Measurements from ENCODE around the gene IGFBP2.

Gene IGFBP2

GRCh38 chr2:216637472-216637871, 4.3 kb downstream of the IGFBP2 start:
- DNase-seq (ENCODE audit: low read depth): no peak

GRCh38 chr2:216643986-216644659, 10.9 kb downstream of the IGFBP2 start:
- DNase-seq (ENCODE audit: low read depth): peak; percentile 44

DNA sequence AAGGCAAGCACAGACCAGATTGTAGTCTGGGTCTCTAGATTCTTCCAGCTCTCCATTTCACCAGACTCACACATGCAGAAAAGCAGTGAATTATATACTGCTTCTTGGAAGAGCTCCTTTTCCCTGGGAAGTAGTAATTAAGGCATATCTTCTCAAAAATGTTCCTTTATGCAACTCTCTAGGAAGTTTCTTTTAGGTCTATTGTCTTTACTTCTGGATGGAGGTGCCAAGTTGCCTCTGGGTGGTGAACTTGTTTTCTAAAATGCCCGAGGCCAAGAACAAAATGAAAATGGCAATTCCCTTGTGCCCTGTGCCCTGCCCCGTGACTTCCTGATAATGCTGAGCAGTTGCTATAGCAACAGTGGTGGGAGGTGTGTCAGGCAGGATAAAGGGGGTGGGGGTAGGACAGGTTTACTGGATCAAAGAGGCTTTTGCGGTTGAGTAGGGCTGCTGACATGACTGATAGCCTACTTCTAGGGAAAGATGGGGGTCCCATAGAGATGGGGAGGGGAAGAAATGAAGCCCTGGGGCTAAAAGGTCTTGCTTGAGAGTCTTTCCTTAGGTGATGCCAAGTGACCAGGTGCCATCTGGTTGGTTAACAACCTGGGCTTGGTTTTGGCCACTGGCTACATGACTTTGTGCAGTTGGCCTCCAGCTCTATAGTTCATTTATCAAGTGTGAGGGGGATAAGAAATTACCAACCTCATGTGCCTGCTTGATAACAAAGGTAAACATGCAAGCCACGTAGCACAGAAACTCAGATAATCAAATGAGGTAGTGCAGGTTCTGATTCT, 11.8 kb downstream of the IGFBP2 start:
- no peak for DNase-seq (ENCODE audit: low read depth)

- DNase-seq (ENCODE audit: low read depth): no peak
These were observed 12.4 kb downstream of the IGFBP2 start for GRCh38 chr2:216645636-216645950.

GRCh38 chr2:216646116-216646515, 12.9 kb downstream of the IGFBP2 start:
- DNase-seq (ENCODE audit: low read depth): no peak

GRCh38 chr2:216648105-216648504, 14.9 kb downstream of the IGFBP2 start:
- DNase-seq (ENCODE audit: low read depth): no peak

DNA sequence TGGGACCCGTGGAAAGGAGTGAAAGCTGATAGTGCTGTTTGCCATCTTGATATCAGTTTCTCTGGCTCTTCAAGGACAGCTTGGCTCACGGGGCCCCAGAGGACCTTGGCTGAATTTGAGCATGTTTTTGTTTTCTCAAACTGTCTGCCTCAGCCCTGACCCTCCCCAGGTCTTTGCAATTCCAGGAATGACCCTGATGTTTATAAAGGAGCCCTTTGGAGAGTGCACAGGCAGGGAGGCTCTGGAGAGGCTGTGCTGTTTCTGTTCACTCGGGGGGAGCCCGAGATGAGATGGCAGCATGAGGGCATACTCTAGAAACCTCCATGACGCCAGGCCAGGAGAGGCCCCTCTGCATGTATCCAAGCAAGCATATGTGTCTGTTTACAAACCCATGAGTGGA, 16.4 kb downstream of the IGFBP2 start:
- DNase-seq (ENCODE audit: low read depth): no peak

DNA sequence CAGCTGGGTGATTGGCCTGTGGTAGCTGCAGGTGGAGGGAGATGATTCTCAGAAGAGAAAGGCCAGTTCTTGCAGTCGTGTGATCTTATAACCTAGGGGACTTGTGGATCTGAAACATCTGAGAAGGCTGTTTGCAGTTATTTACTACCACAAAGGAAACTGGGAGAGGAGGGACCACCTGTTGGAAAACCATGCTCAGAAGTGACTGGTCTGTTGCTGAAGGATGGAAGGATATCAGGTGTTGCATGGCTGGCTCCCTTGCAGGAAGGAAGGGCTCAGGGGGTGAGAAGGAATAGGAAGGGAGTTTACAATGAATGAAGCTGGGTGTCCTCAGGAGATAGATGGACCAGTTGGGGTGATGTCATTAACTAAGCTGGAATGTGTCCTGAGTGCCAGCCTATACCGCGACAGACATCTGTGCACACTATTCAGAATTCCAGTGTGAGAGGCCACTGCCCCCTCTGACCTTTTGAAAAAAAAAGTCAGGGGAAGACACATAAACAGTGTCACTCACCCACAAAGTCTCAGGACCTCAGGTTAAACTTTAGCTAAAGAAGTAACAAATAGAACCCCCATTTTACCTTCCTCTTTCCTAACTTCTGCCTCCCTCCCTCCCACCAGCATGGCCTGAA, 17.5 kb downstream of the IGFBP2 start:
- no peak for DNase-seq (ENCODE audit: low read depth)

DNA sequence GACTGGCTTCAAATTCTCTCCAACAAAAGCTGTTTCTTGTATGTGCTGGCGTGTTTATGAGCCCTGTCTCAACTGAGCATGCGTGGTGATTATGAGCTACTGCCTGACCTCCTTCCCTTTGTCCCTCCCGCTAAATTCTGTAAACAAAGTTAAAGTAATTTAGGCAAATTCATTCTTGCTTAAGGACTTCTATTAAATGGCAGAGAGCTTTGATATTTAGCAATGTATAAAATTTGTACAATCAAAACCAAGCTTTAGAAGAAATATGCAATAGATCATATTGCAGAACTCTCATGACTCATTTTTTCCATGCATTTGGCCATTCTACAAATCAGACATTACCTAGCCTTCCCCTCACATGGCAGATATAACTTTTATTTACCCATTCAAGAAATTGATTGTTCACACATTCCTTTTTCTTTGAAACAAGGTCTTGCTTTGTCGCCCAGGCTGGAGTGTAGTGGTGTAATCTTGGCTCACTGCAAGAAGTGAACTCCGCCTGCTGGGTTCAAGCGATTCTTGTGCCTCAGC, 18.2 kb downstream of the IGFBP2 start:
- peak; percentile 92 for DNase-seq (ENCODE audit: low read depth)

DNA sequence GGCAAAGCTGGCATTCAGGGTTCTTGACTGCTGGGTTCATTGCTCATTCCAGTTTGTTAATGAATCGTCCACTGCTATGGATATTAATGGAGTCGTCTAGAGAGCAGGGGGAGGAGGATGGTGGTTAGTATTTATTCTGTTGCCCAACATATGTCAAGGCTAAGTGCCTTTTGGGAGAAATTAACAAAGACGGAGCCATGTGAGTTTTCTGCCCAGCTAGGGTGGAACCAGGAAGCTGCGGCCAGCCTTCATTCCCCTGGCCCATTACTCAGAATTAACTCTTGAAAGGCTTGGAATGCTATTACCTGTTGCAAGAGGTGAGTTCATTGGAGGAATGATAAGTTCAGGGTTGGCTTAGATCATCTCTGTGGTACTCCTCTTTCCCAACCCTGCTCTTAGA, 19.3 kb downstream of the IGFBP2 start:
- no peak for DNase-seq (ENCODE audit: low read depth)

GRCh38 chr2:216653093-216653799, 20.0 kb downstream of the IGFBP2 start:
- no peak for DNase-seq (ENCODE audit: low read depth)

- peak; percentile 63 for DNase-seq (ENCODE audit: low read depth)
These were observed 20.7 kb downstream of the IGFBP2 start for GRCh38 chr2:216653931-216654365.

DNA sequence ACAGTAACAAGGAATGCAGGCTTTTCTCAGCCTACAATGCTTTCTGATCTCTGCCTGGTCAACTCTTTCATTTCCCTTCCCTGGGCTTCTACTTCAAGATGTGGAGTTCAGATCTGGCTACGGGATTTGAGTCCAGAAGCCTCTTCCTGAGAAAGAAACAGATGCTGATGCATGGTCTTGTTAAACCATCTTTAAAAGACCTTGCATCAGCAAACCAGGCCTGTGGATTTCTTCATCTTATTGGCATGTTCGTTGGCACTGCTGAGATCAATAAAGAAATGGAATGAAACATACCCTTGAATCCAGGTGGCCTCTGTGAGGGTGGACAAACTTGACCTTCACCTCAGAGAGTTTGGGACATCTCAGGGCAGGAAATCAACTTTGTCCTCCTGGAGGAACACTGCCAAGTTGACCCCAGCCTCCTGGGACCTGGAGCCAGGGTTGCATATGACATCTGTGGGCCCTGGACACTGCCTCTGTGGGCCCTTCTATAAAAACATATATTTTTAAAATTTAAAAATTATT, 21.4 kb downstream of the IGFBP2 start:
- no peak for DNase-seq (ENCODE audit: low read depth)

- DNase-seq (ENCODE audit: low read depth): no peak
These were observed 24.1 kb downstream of the IGFBP2 start for GRCh38 chr2:216657086-216657855.

GRCh38 chr2:216657980-216658379, 24.8 kb downstream of the IGFBP2 start:
- no peak for DNase-seq (ENCODE audit: low read depth)

GRCh38 chr2:216658757-216659156, 25.5 kb downstream of the IGFBP2 start:
- no peak for DNase-seq (ENCODE audit: low read depth)

- no peak for DNase-seq (ENCODE audit: low read depth)
These were observed 26.1 kb downstream of the IGFBP2 start for GRCh38 chr2:216659276-216659675.

DNA sequence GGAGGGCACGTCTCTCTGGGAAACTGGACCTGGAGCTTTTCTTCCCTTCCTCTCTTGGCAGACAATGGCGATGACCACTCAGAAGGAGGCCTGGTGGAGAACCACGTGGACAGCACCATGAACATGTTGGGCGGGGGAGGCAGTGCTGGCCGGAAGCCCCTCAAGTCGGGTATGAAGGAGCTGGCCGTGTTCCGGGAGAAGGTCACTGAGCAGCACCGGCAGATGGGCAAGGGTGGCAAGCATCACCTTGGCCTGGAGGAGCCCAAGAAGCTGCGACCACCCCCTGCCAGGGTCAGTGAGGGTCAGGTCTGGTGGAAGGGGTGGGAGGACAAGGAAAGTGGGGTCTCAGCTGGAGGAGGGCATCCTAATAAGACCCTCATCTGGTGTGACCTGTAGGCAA, 27.3 kb downstream of the IGFBP2 start:
- DNase-seq (ENCODE audit: low read depth): no peak

DNA sequence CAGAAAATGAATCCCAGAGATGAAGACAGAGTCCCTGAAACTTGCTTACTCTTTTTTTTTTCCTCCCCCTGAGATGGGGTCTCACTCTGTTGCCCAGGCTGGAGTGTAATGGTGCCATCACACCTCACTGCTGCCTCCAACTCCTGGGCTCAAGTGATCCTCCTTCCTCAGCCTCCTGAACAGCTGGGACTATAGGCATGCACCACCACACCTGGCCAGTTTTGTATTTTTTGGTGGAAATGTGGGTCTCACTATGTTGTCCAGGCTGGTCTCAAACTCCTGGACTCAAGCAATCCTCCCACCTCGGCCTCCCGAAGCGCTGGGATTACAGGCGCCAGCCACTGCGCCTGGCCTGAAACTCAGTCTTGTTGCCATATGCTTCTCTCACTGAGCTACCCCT, 27.8 kb downstream of the IGFBP2 start:
- no peak for DNase-seq (ENCODE audit: low read depth)

DNA sequence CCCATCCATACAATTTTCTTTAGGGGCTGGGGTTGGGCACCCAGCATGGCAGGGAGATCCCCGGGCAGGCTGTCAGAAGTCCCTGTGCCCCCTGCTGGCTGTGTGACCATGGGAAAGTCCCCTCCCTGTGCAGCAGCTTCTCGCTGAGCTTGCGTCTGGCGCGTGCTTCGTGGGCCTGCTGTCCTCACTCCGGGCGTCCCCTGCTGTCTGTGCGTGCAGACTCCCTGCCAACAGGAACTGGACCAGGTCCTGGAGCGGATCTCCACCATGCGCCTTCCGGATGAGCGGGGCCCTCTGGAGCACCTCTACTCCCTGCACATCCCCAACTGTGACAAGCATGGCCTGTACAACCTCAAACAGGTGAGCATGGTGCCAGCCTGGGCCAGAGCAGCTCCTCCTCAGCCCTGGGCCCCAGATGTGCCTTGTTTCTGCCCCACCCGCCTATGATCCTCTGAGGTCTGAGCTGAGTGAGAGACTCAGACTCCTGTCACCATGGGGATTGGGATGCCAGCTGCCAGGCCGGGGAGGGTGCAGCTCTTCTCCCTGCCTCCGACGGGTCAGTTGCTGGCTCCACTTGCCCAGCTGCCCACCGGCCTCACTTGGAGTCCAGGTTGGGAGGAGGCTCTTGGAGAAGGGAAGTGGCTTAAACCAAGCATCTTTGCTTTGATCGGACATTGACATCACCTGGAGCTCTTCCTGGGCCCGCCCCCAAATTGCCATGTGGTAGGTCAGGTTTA, 28.6 kb downstream of the IGFBP2 start:
- no peak for DNase-seq (ENCODE audit: low read depth)

DNA sequence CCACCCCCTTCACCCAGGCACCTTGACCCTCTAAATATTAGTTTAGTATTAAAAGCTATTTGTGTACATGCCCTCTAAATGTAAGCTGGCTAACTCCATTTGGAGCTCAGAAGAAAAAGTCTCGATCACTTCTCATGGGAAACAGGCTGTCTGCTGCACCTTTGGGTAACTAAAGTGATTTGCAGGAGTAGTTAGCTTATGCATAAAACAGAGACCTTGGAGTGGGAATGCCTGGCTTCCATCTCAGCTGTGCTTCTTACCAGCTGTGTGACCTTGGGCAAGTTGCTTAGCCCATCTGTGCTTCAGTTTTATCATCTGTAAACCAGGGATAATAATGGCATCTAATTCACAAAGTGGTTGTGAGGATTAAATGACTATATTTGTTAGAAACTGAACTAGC, 29.9 kb downstream of the IGFBP2 start:
- no peak for DNase-seq (ENCODE audit: low read depth)
